Muscle of leg (tissue), 11 donors: ENCODE results near the gene KLHL25. TPM values are rescaled to one million over a fixed set of nuclear protein-coding genes. Genes with fewer than 3 reads are reported as not detected.

ENCODE experiments used
- DNase-seq: peaks from one replicate; pipeline ENCODE4 v3.0.0; 2013
- H3K27ac ChIP-seq: one replicate; pipeline ENCODE4 v1.5.1; 2013; ENCODE audit warnings: mild to moderate bottlenecking, low read length, control low read depth
- H3K27me3 ChIP-seq: one replicate; pipeline ENCODE4 v1.6.1; 2013; ENCODE audit warnings: low read length; ENCODE audit not compliant: control insufficient read depth, insufficient read depth
- H3K36me3 ChIP-seq: one replicate; pipeline ENCODE4 v1.6.1; 2013; ENCODE audit warnings: low read length; ENCODE audit not compliant: control insufficient read depth, insufficient read depth
- H3K4me1 ChIP-seq: one replicate; pipeline ENCODE4 v1.6.1; 2013; ENCODE audit warnings: low read length; ENCODE audit not compliant: control insufficient read depth, insufficient read depth
- H3K4me3 ChIP-seq: one replicate; pipeline ENCODE4 v1.5.1; 2013; ENCODE audit warnings: low read length, control low read depth
- H3K9me3 ChIP-seq: replicated peaks from 2 replicates; pipeline ENCODE4 v1.6.1; 2013; ENCODE audit warnings: low read depth, low read length; ENCODE audit not compliant: control insufficient read depth
- WGBS: methylation state at CpG from one replicate; pipeline ENCODE4 v1.1.5; 2013; ENCODE audit warnings: missing lambda C conversion rate; ENCODE audit not compliant: insufficient coverage; 5-methylcytosine and 5-hydroxymethylcytosine counted together
- polyA plus RNA-seq, 8 donors: library from polyadenylated mRNA; unstranded; fragments of 120-200 nt; gene quantifications; one replicate each; pipeline versions ENCODE4 v1.2.1 to v1.2.3, GENCODE V29; 2013; ENCODE audit warnings: inconsistent platforms in 1 of 8, low replicate concordance in 1 of 8; ENCODE audit not compliant: insufficient read length in 8 of 8, insufficient read depth in 1 of 8
- total RNA-seq: library from RNA; stranded (reverse); fragments of 120-200 nt; gene quantifications from one replicate; pipeline ENCODE4 v1.2.4, GENCODE V29; 2013

KLHL25 gene
- total and polyA plus RNA-seq, 9 donors: 5.3 to 9.2 (median 7.0) TPM

GRCh38 chr15:85755942-85756341, 38.8 kb downstream of the KLHL25 start:
- H3K36me3 ChIP-seq: peaks cover 19% of the 10 kb centered on the region
- H3K27ac ChIP-seq: no peak overlapping the region
- 91% methylated on average over 2 of the region's 4 CpGs for WGBS
- H3K9me3 ChIP-seq: no peaks in the 10 kb centered on the region
- H3K4me3 ChIP-seq: no peak overlapping the region
- H3K4me1 ChIP-seq: peaks cover 65% of the 10 kb centered on the region
- no peak for DNase-seq
- no peaks in the 10 kb centered on the region for H3K27me3 ChIP-seq

- WGBS: 86% methylated on average over 10 of the region's 11 CpGs
- Histone ChIP-seq H3K27me3 (no peaks in the 10 kb centered on the region), H3K27ac (no peak overlapping the region), H3K9me3 (no peaks in the 10 kb centered on the region), H3K4me3 (no peak overlapping the region), H3K4me1 (peaks cover 69% of the 10 kb centered on the region), H3K36me3 (peaks cover 16% of the 10 kb centered on the region)
- no peak for DNase-seq
These were observed 39.3 kb downstream of the KLHL25 start for GRCh38 chr15:85755471-85755870.

DNA sequence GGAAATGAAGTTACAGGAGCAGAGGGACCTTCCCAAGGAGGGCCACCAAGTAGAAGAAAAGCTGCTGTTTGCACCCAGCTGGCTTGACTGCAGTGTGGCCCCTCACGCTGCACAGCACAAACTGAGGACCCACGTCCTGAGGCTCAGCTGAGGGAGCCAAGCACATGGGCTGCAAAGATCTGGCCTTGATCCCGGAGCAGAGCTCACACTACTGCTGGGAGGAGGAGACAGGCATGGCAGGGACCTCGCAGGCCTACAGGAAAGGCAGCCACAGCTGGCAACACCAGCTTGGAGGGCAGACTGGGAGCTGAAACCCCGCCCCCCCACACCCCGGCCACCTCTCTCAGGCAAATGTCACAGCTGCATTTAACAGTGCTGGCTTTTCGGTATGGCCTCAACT, 39.7 kb downstream of the KLHL25 start:
- 14% methylated on average over 4 of the region's 7 CpGs for WGBS
- no peak overlapping the region for H3K27ac ChIP-seq
- H3K9me3 ChIP-seq: no peaks in the 10 kb centered on the region
- H3K4me3 ChIP-seq: no peak overlapping the region
- H3K27me3 ChIP-seq: no peaks in the 10 kb centered on the region
- H3K36me3 ChIP-seq: peaks cover 12% of the 10 kb centered on the region
- DNase-seq: peak; percentile 86
- peaks cover 69% of the 10 kb centered on the region for H3K4me1 ChIP-seq

DNA sequence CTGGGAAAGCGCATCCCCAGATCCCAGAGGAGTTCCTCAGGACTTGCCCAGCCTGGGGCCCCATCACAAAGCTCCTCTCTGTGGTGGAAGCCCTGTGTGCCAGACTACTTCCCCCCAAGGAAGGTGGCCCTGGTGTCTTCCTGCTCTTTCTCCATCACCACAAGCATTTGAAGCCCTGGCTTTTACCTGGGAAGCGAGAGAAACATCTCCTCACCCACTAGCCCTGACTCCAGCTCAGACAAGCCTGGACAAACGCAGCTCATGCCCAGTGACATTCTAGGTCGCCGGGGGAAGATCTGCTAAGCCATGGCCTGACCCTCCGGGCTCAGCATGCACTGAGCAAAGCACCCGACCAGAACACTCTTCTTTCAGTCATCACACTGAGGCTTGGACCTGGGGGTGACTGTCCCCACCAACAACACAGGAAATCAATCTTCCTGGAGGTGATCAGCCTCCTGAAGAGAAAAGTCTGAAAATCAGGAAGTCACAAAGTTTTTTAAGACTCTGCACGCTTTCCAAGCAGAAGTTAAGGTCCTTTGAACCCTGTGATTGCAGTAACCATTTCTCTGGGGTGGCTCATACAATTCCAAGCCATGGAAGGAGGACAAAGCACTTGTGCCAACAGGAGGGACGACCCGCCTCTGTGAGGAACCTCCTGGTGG, 40.8 kb downstream of the KLHL25 start:
- Histone ChIP-seq H3K27me3 (no peaks in the 10 kb centered on the region), H3K4me3 (no peak overlapping the region), H3K36me3 (peaks cover 11% of the 10 kb centered on the region), H3K4me1 (peaks cover 67% of the 10 kb centered on the region), H3K27ac (no peak overlapping the region), H3K9me3 (no peaks in the 10 kb centered on the region)
- no peak for DNase-seq
- WGBS: 81% methylated on average over 9 of the region's 10 CpGs

DNA sequence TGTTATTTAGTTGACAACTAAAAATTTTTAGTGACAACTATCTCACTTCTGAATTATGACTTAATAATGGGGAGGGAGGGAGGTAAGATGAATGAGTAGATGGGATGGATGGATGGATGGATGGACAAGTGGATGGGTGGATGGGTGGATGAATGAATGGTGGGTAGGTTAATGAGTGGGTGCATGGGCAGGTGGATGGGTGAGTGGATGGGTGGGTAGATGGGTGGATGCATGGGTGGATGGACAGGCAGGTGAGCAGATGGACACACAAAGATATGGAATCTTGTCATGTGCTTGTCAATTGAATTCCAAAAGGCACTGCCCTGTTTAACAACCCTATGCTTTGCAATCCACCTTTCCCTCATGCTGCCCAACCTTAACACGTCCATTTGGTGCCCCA, 41.5 kb downstream of the KLHL25 start:
- Histone ChIP-seq H3K27me3 (no peaks in the 10 kb centered on the region), H3K36me3 (peaks cover 15% of the 10 kb centered on the region), H3K4me1 (peaks cover 71% of the 10 kb centered on the region), H3K27ac (no peak overlapping the region), H3K9me3 (no peaks in the 10 kb centered on the region), H3K4me3 (no peak overlapping the region)
- DNase-seq: no peak
- WGBS: 60% methylated on average over 1 of the region's 1 CpG

DNA sequence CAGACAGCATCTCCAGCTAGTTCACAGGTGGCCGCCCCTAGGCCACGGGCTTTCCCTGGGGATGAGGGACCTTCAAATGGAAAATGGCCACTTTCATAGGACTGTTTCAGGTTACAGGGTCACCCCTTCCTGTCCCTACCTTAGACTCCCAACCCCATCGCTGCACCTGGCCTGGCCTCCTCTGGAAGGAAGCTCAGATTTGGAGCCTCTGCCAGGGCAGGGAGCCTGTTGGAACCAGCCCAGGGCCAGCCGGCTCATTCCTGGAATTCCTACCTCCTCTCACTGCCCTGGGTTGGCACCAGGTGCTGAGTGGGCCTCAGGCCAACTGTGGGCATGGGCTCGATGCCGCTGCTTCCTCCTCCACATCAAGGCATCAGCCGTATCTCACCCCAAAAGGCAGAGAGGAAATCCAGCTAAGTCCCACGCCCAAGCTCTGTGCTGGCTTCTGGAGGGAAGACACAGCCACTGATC, 42.2 kb downstream of the KLHL25 start:
- no peaks in the 10 kb centered on the region for H3K27me3 ChIP-seq
- peak overlapping the region; percentile 20 for H3K27ac ChIP-seq
- WGBS: 59% methylated on average over 7 of the region's 8 CpGs
- no peak overlapping the region for H3K4me3 ChIP-seq
- no peaks in the 10 kb centered on the region for H3K9me3 ChIP-seq
- no peak for DNase-seq
- peaks cover 15% of the 10 kb centered on the region for H3K36me3 ChIP-seq
- H3K4me1 ChIP-seq: peaks cover 77% of the 10 kb centered on the region

GRCh38 chr15:85752124-85752475, 42.6 kb downstream of the KLHL25 start:
- Histone ChIP-seq H3K4me3 (no peak overlapping the region), H3K36me3 (peaks cover 18% of the 10 kb centered on the region), H3K27me3 (no peaks in the 10 kb centered on the region), H3K27ac (peak overlapping the region; percentile 93), H3K9me3 (no peaks in the 10 kb centered on the region), H3K4me1 (peaks cover 77% of the 10 kb centered on the region)
- peak; percentile 60 for DNase-seq
- 35% methylated on average over 14 of the region's 15 CpGs for WGBS

DNA sequence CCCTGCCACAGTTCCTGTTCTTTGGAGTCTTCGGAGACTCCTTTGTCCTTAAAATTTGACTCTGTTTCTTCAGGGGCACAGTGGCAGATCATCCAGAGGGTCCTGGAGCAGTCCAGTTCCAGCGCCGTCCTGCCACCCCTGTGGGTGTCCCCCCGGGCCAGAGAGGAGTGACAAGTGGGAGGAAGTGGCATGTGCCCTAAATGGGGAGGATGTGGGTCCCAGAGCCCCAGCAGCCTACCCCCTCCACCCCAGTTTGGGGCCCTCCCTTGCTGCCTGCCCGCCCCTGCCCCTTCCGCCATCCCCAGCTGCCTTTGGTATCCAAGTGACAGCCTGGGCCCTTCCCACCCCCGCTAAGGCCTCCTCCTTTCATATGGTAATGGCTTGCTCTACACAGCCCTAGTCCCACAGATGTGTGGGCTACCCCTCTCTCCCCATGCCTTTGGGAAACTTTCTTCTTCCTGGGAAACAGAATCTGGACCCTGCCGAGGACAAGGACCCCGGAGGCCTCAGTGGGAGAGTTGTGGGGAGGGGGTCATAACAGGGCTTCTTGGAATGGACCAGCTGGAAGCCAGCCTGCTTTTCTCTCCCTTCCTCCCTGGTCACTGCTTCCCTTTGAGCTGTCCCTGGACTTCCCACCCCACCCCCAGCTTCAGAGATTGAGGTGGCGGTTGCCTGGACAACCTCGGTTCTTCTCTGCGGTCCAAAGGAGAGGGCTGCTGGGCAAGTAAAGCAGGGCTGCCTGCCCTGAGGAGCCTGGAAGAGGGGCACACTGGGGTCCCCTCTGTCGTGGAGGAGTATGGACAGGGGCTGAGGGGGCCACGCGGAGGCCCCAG, 43.2 kb downstream of the KLHL25 start:
- DNase-seq: peak; percentile 52
- no peak overlapping the region for H3K4me3 ChIP-seq
- no peaks in the 10 kb centered on the region for H3K27me3 ChIP-seq
- H3K9me3 ChIP-seq: no peaks in the 10 kb centered on the region
- WGBS: 37% methylated on average over 5 of the region's 15 CpGs
- H3K36me3 ChIP-seq: peaks cover 24% of the 10 kb centered on the region
- peak overlapping the region; percentile 93 for H3K27ac ChIP-seq
- peaks cover 77% of the 10 kb centered on the region for H3K4me1 ChIP-seq

DNA sequence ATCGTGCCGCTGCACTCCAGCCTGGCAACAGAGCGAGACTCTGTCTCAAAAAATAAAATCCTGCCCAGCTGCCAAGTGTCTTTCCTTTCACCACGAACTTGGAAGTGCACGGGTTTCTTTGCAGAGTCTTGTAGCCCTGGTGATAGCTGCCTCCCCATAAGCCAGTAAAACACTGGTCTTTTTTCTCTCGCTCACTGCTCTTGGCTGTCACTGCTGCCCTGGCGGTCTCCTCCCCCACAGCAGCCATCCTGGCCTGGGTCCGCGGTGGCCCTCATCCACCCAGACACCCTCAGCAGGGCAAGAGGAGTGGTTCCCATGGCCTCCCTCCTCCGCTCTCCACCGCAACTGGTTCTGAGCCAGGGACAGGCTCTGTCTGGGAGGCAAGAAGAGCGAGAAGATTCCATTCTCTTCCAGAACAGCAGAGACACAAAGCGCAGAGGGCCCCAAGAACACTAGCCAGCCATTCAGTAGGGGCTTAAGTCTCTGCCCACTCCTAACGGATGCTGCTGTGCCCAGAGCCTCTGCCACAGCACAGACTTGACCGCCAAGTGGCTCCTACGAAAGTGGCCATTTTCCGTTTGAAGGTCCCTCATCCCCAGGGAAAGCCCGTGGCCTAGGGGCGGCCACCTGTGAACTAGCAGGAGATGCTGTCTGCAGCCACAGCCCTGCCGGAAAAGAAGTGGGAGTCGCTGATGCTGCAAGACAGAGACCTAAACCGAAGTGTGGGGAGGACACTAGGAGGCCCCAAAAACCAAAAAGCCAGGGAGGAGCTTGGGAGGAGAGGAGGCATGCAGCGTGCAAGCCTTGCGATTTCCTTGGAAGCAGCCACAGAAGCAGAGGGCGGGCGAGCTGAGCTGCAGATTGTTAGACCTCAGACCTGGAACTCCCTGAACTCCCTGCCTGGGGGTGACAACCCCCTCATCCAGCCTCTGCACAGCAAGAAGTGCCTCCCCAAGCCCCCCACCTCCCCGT, 44.1 kb downstream of the KLHL25 start:
- H3K9me3 ChIP-seq: no peaks in the 10 kb centered on the region
- no peak overlapping the region for H3K4me3 ChIP-seq
- peak; percentile 90 for DNase-seq
- 13% methylated on average over 27 of the region's 27 CpGs for WGBS
- H3K36me3 ChIP-seq: peaks cover 33% of the 10 kb centered on the region
- H3K27ac ChIP-seq: peak overlapping the region; percentile 93
- peaks cover 78% of the 10 kb centered on the region for H3K4me1 ChIP-seq
- H3K27me3 ChIP-seq: no peaks in the 10 kb centered on the region
